ENCODE results near the gene ZER1.
"Not testable (repeated sequence)": the region's sequence is repeated elsewhere in the genome, so short reads cannot be mapped to it uniquely, and the experiment has no call there.

Gene ZER1

GRCh38 chr9:128785427-128785826 lies 13.7 kb upstream of the ZER1 start:
- H3K4me3 ChIP-seq (ENCODE audit: low read depth, low read length), result no peak overlapping the region
- no peak for TF ChIP-seq CTCF (IDR thresholded peaks at IDR 0.05; ENCODE audit: insufficient read depth, low read length, missing control alignments)
- CTCF ChIA-PET, result interaction anchor here (1.0 kb wide), 1 partner anchor 53 kb away, joined by 3 read pairs; no protein-coding TSS in a partner anchor
- POLR2A ChIA-PET, result no interaction called here
- no peak for DNase-seq (ENCODE audit: low read depth, low spot score)

- H3K4me3 ChIP-seq (ENCODE audit: low read depth, low read length), result no peak overlapping the region
- CTCF ChIA-PET, result interaction anchor here (0.8 to 1.5 kb wide), 2 partner anchors 36 to 50 kb away, joined by 3 to 4 read pairs; partner anchors contain the start of gene ENDOG
- POLR2A ChIA-PET, result no interaction called here
- no peak for DNase-seq (ENCODE audit: low read depth, low spot score)
- TF ChIP-seq CTCF (IDR thresholded peaks at IDR 0.05; ENCODE audit: insufficient read depth, low read length, missing control alignments), result no peak
Measured at GRCh38 chr9:128782669-128783068, 10.9 kb upstream of the ZER1 start.

- ChIA-PET POLR2A (interaction anchor here (0.6 kb wide), 1 partner anchor 22 kb away, joined by 3 read pairs; no protein-coding TSS in a partner anchor), CTCF (interaction anchor here (0.8 to 1.5 kb wide), 3 partner anchors 10 to 49 kb away, joined by 3 to 4 read pairs (median 4); partner anchors contain the start of gene ENDOG)
- no peak for DNase-seq (ENCODE audit: low read depth, low spot score)
- no peak for TF ChIP-seq CTCF (IDR thresholded peaks at IDR 0.05; ENCODE audit: insufficient read depth, low read length, missing control alignments)
- no peak overlapping the region for H3K4me3 ChIP-seq (ENCODE audit: low read depth, low read length)
Measured at GRCh38 chr9:128781187-128782070, 9.7 kb upstream of the ZER1 start.

- POLR2A ChIA-PET; DNase-seq (ENCODE audit: low read depth, low spot score); CTCF ChIA-PET; H3K4me3 ChIP-seq (ENCODE audit: low read depth, low read length): not testable (repeated sequence)
Measured at GRCh38 chr9:128780093-128780492, 8.4 kb upstream of the ZER1 start.

GRCh38 chr9:128774804-128775203 lies 3.1 kb upstream of the ZER1 start:
- no peak for TF ChIP-seq CTCF (IDR thresholded peaks at IDR 0.05; ENCODE audit: insufficient read depth, low read length, missing control alignments)

GRCh38 chr9:128773049-128773448 lies 1.3 kb upstream of the ZER1 start:
- no peak for DNase-seq (ENCODE audit: low read depth, low spot score)
- CTCF ChIA-PET, result interaction anchor here (2.4 kb wide), 1 partner anchor 139 kb away, joined by 8 read pairs; no protein-coding TSS in a partner anchor
- no peak overlapping the region for H3K4me3 ChIP-seq (ENCODE audit: low read depth, low read length)
- no peak for TF ChIP-seq CTCF (IDR thresholded peaks at IDR 0.05; ENCODE audit: insufficient read depth, low read length, missing control alignments)
- POLR2A ChIA-PET, result no interaction called here

More at GRCh38 chr9:128774804-128775203, 3.1 kb upstream of the ZER1 start:
- no peak overlapping the region for H3K4me3 ChIP-seq (ENCODE audit: low read depth, low read length)
- ChIA-PET CTCF (interaction anchor here (0.7 to 0.8 kb wide), 2 partner anchors 43 to 203 kb away, joined by 3 read pairs; no protein-coding TSS in a partner anchor), POLR2A (no interaction called here)
- DNase-seq (ENCODE audit: low read depth, low spot score), result no peak

All from AG04449 (cell line).